ENCODE results near the gene SEMA5A. TPM values are rescaled to one million over a fixed set of nuclear protein-coding genes. Genes with fewer than 3 reads are reported as not detected.

The SEMA5A gene
- total RNA-seq, 1 experiment from 2014 or later, result 0.15 TPM

- TF ChIP-seq CTCF (IDR thresholded peaks at IDR 0.05) (no peak), POLR2AphosphoS5 (IDR thresholded peaks at IDR 0.05; ENCODE audit: low read depth, low read length) (no peak), SIN3A (IDR thresholded peaks at IDR 0.05; ENCODE audit: borderline replicate concordance, insufficient read depth, low read depth, low read length) (no peak), TCF7L2 (IDR thresholded peaks at IDR 0.05; ENCODE audit: low read depth, low read length) (no peak)
- TF ChIP-seq, protein P1, sequence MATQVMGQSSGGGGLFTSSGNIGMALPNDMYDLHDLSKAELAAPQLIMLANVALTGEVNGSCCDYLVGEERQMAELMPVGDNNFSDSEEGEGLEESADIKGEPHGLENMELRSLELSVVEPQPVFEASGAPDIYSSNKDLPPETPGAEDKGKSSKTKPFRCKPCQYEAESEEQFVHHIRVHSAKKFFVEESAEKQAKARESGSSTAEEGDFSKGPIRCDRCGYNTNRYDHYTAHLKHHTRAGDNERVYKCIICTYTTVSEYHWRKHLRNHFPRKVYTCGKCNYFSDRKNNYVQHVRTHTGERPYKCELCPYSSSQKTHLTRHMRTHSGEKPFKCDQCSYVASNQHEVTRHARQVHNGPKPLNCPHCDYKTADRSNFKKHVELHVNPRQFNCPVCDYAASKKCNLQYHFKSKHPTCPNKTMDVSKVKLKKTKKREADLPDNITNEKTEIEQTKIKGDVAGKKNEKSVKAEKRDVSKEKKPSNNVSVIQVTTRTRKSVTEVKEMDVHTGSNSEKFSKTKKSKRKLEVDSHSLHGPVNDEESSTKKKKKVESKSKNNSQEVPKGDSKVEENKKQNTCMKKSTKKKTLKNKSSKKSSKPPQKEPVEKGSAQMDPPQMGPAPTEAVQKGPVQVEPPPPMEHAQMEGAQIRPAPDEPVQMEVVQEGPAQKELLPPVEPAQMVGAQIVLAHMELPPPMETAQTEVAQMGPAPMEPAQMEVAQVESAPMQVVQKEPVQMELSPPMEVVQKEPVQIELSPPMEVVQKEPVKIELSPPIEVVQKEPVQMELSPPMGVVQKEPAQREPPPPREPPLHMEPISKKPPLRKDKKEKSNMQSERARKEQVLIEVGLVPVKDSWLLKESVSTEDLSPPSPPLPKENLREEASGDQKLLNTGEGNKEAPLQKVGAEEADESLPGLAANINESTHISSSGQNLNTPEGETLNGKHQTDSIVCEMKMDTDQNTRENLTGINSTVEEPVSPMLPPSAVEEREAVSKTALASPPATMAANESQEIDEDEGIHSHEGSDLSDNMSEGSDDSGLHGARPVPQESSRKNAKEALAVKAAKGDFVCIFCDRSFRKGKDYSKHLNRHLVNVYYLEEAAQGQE (IDR thresholded peaks at IDR 0.05; ENCODE audit: insufficient read depth in 1 of 2, low read depth in 2 of 2, low read length in 1 of 2), result no peak
- Histone ChIP-seq H3K4me1 (ENCODE audit: control insufficient read depth, insufficient read depth, low read length) (no peaks in the 10 kb centered on the region), H3K36me3 (ENCODE audit: control insufficient read depth, insufficient read depth, low read length) (no peaks in the 10 kb centered on the region), H3K27me3 (ENCODE audit: control insufficient read depth, insufficient read depth, low read length) (peaks cover 2% of the 10 kb centered on the region; the same call in 1 of the 2 replicates), H3K9me3 (ENCODE audit: control insufficient read depth, insufficient read depth, low read depth, low read length) (no peaks in the 10 kb centered on the region), H3K4me3 (ENCODE audit: low read depth in 2 of 2, low read length in 2 of 2) (no peak overlapping the region), H3K27ac (ENCODE audit: low read length) (no peak overlapping the region)
- POLR2A ChIA-PET, result no interaction called here
- CTCF ChIA-PET, result no interaction called here
- intact Hi-C loops (cut with micrococcal nuclease; ENCODE audit: unreplicated experiment) (no loop called here), in situ Hi-C loops (cut with HindIII; ENCODE audit: low pct_unique_long_range_greater_than_20kb, low sequenced_read_pairs) (no loop called here)
- DNase-seq (ENCODE audit: low read depth, low spot score) (no peak), ATAC-seq (no peak)
- no TSS peak for BruUV-seq (replicated peaks)
These were observed 6.0 kb upstream of the SEMA5A start for GRCh38 chr5:9551567-9552537.

DNA sequence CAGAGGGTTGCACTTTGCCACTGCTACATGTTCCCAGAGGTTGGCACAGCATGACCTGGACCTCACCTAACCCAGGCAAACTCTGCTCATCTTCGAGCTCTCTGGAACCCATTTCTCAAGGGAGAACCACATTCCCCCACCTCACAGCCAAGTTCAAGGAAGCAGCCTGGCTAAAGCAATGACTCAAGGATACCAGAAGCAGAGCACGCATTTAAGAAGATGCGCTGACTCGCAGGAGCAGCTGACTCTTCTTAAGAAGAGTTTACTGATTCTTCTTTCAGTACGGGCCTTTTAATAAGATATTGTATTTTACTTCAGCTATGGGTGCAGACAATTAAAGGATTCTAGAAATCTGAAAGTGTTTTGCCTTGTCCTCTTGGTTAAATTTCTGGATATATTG is 4.1 kb upstream of the SEMA5A start:
- CTCF ChIA-PET, result no interaction called here
- BruUV-seq (replicated peaks), result no TSS peak
- DNase-seq (ENCODE audit: low read depth, low spot score), result no peak
- H3K4me1 ChIP-seq (ENCODE audit: control insufficient read depth, insufficient read depth, low read length), result peaks cover 4% of the 10 kb centered on the region
- in situ Hi-C loops (cut with HindIII; ENCODE audit: low pct_unique_long_range_greater_than_20kb, low sequenced_read_pairs) (loop anchor here (25.0 kb wide), 1 partner anchor 1613 kb away; no protein-coding TSS in a partner anchor), intact Hi-C loops (cut with micrococcal nuclease; ENCODE audit: unreplicated experiment) (no loop called here)
- H3K27ac ChIP-seq (ENCODE audit: low read length), result no peak overlapping the region
- no peaks in the 10 kb centered on the region for H3K9me3 ChIP-seq (ENCODE audit: control insufficient read depth, insufficient read depth, low read depth, low read length)
- TF ChIP-seq POLR2AphosphoS5 (IDR thresholded peaks at IDR 0.05; ENCODE audit: low read depth, low read length) (no peak), TCF7L2 (IDR thresholded peaks at IDR 0.05; ENCODE audit: low read depth, low read length) (no peak), CTCF (IDR thresholded peaks at IDR 0.05) (no peak), SIN3A (IDR thresholded peaks at IDR 0.05; ENCODE audit: borderline replicate concordance, insufficient read depth, low read depth, low read length) (no peak)
- TF ChIP-seq, protein P1 (IDR thresholded peaks at IDR 0.05; ENCODE audit: insufficient read depth in 1 of 2, low read depth in 2 of 2, low read length in 1 of 2), result no peak
- no peak overlapping the region for H3K4me3 ChIP-seq (ENCODE audit: low read depth in 2 of 2, low read length in 2 of 2)
- no peak for ATAC-seq
- no peaks in the 10 kb centered on the region for H3K36me3 ChIP-seq (ENCODE audit: control insufficient read depth, insufficient read depth, low read length)
- POLR2A ChIA-PET, result no interaction called here
- peaks cover 2% of the 10 kb centered on the region for H3K27me3 ChIP-seq (ENCODE audit: control insufficient read depth, insufficient read depth, low read length)
